ENCODE data around the gene SOWAHD.
A peak's percentile ranks its signal among the peaks of the same experiment; 100 is the strongest.
"Not testable (repeated sequence)": the region's sequence is repeated elsewhere in the genome, so short reads cannot be mapped to it uniquely, and the experiment has no call there.

SOWAHD gene

GRCh38 chrX:119759248-119759766 is 919 bp downstream of the SOWAHD start:
- no peak for DNase-seq

GRCh38 chrX:119760026-119760877 is 1.9 kb downstream of the SOWAHD start:
- DNase-seq = no peak

- DNase-seq = no peak
Measured at GRCh38 chrX:119762718-119763117, 4.3 kb downstream of the SOWAHD start.

DNA sequence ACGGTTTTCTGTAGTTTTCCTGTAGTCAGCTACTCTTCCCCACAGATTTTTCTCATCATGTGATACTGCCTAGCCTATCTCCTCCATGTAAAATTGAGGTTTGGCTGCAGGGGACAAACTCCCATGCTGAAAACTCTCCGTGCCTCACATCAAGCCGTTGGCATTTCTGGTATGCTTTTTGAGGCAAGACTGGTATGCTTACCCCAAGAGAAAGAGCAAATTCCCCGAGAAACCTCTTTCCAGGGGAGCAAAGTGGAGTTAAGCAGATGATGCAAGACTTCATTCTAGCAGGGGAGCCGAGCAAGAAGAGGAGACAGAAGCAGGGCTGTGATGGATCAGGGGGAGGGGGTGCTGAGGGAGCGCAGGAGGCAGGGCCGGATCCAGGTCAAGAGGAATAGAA is 4.8 kb downstream of the SOWAHD start:
- no peak for DNase-seq

- DNase-seq = no peak
Measured at GRCh38 chrX:119763836-119764387, 5.5 kb downstream of the SOWAHD start.

DNA sequence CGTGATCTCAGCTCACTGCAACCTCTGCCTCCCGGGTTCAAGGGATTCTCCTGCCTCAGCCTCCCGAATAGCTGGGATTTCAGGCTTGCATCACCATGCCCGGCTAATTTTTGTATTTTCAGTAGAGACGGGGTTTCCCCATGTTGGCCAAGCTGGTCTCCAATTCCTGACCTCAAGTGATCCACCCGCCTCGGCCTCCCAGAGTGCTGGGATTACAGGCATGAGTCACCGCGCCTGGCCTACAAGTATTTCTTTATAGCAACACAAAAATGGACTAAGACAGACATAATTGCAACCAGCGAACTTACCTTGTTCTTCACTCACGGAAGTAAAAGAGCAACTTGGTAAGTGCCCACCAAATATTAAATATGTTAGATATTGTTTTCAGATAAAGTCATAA is 10.0 kb downstream of the SOWAHD start:
- not testable (repeated sequence) for DNase-seq

GRCh38 chrX:119769388-119769787 is 11.0 kb downstream of the SOWAHD start:
- not testable (repeated sequence) for DNase-seq

- DNase-seq = no peak
Measured at GRCh38 chrX:119775517-119776238, 17.3 kb downstream of the SOWAHD start.

DNA sequence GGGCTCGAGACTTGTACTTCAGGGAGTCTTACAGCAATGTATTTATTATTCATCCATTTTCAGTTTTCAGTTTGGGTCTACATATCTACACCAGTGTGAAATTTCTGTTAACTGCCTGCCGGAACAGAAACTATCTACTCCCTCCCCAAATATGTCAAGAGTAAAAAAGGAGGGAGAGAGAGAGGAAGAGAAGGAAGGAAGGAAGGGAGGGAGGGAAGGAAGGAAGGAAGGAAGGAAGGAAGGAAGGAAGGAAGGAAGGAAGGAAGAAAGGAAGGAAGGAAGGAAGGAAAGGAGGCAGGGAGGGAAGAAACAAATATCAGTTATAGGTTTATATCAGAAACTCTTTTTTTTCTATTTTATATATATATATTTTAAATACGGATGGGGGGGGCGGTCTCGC is 20.4 kb downstream of the SOWAHD start:
- DNase-seq = no peak

DNA sequence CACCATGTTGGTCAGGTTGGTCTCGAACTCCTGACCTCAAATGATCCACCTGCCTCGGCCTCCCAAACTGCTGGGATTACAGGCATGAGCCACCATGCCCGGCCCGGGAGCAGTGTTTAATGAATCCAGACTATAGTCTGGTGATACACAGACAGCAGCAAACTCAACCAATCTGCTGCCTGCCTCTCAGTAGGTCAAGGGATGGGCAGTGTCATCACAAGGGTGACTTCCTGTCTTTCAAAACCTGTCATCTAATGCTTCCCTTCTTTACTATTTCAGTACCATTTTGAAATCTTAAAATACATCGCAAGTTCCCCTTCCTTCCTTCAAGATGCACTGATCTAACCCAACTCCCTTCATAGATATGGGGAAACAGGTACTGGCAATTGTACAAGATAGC is 24.6 kb downstream of the SOWAHD start:
- no peak for DNase-seq

GRCh38 chrX:119784747-119785446 is 26.5 kb downstream of the SOWAHD start:
- peak; percentile 41 for DNase-seq

- no peak for DNase-seq
Measured at GRCh38 chrX:119790977-119791436, 32.6 kb downstream of the SOWAHD start.

GRCh38 chrX:119791437-119792231 is 33.2 kb downstream of the SOWAHD start, which contains the start of gene RPL39:
TSS of gene RPL39 (minus strand) at chrX:119791630. CDS start at chrX:119791576, 54 bp downstream.
- peak; percentile 72 for DNase-seq

DNA sequence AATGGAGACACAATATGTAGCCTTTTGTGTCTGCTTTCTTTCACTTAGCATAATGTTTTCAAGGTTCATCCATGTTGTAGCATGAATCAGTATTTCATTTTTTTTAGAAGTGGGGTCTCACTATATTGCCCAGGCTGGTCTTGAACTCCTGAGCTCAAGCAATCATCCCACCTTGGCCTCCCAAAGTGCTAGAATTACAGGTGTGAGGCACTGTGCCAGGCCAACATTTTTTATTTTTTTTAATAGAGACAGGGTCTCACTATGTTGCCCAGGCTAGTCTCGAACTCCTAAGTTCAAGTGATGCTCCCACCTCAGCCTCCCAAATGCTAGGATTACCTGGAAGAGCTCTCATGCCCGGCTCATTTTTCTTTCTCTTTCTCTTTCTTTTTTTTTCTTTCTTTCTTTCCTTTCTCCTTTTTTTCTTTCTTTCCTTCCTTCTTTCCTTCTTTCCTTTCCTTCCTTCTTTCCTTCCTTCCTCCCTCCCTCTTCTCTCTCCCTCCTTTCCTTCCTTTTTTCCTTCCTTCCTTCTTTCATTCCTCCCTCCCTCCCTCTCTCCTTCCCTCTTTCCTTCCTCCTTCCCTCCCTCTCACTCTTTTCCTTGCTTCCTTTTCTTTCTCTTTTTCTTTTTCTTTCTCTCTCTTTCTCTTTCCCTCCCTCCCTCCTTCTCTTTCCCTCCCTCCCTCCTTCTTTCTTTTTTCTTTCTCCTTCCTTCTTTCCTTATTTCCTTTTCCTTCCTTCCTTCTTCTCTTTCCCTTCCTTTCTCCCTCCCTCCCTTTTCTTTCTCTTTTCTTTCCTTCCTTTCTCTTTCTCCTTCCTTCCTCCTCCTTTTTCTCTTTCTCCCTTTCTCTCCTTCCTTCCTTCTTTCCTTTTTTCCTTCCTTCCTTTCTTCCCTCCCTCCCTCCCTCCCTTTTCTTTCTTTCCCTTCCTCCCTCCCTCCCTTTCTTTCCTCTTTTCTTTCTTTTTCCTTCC is 43.1 kb downstream of the SOWAHD start:
- no peak for DNase-seq

- DNase-seq = no peak
Measured at GRCh38 chrX:119802546-119802945, 44.2 kb downstream of the SOWAHD start.

- DNase-seq = not testable (repeated sequence)
Measured at GRCh38 chrX:119808461-119808860, 50.1 kb downstream of the SOWAHD start.

- no peak for DNase-seq
Measured at GRCh38 chrX:119809185-119809666, 50.8 kb downstream of the SOWAHD start.

All from activated CD4-positive, CD25-positive, alpha-beta regulatory T cell treated with anti-CD3 and anti-CD28 coated beads, Interleukin-2, amount 50 U/mL, for 72 hours (primary cell).